Left colon (tissue), 2 donors: ENCODE measurements around the gene ISM2. TPM values are rescaled to one million over a fixed set of nuclear protein-coding genes. Genes with fewer than 3 reads are reported as not detected.

Experiments used
- ATAC-seq: fragments of 200-7000 bp; cut with Tn5 transposase; one replicate; pipeline ENCODE4 v1.9.1; 2020; ENCODE audit warnings: mild to moderate bottlenecking, moderate library complexity
- DNase-seq, 2 donors: peaks; one replicate each; pipeline ENCODE4 v3.0.0-alpha.2; 2020
- intact Hi-C, 2 donors: fragments of 100-400 bp; cut with DNase I in 1 of 2; cut with micrococcal nuclease in 1 of 2; formaldehyde crosslinking; loops; one replicate each; pipeline versions ENCODE4 v1.11.2 to v1.14.0; 2022; cut with DNase I, micrococcal nuclease
- total RNA-seq, 2 donors: library from RNA; stranded (reverse); fragmentation: NEBNext Ultra II Directional; extraction: Animal tissue kit (Norgen Biotek cat#: 25700); gene quantifications; one replicate each; pipeline ENCODE4 v1.2.1, GENCODE V29; 2021
- donor health status: DM: no; HTN: no; CAD: no.
- donor health status: DM: yes; HTN: yes; CAD: no.

ISM2 gene
- total RNA-seq, 2 donors from 2014 or later: 0.14 TPM; not detected in 1

DNA sequence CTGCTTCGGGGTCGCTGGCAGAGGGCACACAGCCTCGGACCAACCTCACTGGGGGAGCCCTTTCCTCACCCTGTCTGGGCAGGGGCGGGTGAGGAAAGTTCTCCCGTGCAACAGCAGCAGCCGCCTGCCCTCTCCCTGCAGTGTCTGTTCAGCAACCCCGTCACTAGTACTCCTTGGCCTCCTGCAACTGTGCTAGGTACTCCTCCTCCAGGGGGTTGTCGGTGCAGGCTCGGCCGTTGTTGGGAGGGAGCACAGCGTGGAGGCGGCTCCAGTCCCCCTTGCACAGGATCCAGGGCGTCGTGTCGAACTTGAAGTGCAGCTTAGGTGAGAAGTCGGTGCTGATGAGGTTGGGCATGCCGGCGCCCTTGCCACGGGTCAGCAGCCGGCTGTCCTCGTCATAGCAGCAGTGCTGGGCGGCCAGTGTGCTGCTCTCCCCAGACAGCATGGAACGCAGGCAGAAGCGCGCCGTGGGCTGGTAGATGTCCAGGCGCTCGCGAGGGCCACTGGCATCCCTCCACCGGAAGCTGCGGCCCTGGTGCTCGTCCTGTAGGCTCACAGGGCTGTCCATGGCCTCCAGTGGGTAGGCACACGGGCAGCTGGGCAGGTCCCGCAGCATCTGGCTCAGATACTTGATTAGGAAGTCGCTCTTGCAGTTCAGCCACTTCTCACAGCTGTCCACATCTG lies 23.0 kb downstream of the ISM2 start:
- ATAC-seq (no peak), DNase-seq (no peak)
- intact Hi-C loops: no loop called here

DNA sequence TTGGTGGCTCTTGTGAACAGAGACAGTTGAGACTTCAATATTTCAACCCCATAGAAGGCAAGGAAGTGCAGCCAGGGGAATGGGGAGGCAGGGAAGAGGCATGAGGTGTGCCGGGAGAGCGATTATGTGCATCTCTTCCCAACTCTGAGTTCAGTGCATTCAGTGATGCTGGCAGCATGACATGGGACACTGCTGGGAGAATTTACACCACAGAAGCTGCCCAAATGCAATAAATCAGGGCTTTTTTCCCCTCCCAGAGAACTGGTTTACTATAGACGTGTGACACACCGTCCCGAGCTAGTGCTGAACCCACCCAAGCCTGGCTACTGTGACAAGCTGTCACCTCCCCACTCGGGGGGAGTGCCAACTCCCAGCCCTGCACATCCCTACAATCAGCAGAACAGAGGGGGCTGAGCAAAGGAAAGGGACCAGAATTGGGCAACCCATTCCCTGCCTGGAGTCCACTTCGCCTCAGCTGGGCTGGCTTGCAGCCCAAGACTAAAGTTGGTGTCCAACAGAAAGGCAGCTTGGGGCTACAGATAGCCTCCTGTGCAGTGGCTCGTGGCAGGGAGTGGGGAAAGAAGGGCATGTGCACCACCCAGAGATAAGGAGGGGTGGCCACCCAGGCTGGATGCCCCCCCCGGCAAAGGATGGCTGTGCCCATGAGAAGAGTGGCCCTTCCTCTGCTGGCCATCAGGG lies 24.0 kb downstream of the ISM2 start:
- ATAC-seq: no peak
- DNase-seq: no peak
- intact Hi-C loops: no loop called here

DNA sequence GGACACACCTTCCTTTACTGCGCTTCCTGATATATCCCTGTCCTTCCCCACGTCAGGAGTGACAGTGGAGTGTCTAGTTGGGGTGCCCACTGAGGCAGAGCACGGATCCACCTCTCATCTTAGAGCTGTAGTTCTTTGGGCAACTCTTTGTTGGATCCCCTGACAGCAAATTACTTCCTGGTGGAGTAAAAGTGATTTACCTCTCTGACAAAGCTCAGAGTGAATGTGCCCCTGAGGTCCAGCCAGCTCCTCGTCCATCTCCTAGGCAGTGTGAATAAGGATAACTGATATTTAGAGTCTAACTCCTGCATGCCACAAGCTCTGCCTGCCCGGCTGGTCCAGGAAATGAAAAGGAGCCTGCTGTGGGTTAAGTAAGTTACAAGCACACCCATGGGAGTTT lies 24.7 kb downstream of the ISM2 start:
- no peak for ATAC-seq
- no peak for DNase-seq

DNA sequence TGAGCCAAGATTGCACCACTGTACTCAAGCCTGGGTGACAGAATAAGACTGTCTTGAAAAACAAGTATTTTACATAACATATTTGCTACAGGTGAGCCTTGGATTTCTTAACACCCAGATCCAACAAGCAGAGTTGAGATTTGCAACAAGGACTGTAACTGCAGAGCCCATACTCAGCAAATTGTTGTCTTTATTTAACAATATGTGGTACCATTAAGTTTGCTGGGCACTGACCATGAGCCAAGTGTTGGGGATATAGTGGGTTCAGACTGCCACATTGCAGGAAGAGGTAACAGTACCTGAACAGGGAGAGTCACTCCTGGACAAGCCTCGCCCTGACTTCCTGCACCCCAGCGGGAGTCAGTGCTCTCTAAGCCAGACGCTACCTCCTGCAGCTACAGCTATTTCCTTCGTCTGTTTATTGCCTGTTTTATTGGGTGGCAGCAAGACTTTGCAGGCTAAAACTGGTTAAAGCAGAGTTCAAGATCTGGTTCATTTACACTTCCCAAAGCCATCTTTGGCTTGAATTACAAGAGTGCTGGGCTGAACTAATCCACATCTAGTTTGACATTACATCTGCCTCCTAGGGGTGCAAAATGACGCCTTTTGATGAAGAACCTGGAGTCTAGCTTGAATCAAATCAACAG lies 28.3 kb downstream of the ISM2 start:
- DNase-seq (peak; percentile 67 to 82), ATAC-seq (peak; percentile 97)
- intact Hi-C loops: no loop called here

More for the DNA sequence above, 24.7 kb downstream of the ISM2 start:
- intact Hi-C loops: no loop called here

DNA sequence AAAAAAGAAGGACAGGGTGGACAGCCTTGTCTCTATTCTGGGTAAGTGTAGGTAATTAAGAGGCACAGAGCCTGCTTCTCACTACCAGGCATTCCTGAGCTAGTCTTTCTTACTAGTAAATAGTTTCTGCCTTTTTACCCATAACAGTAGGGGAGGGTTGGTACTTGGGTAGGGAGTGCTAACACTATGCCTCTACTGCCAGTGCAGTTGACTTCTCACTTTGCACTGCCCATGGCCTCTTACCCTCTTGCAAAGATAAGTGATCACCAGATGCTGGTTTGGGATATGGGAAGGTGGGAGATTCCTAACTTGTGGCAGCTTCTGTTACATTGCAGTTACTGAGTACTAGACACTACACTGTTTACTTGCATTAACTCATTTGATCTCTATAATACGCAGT lies 29.1 kb downstream of the ISM2 start:
- ATAC-seq: peak; percentile 10
- intact Hi-C loops: loop anchor here in 1 of 2 donors (5.0 kb wide), 1 partner anchor 83 kb away; no protein-coding TSS in a partner anchor
- no peak for DNase-seq

DNA sequence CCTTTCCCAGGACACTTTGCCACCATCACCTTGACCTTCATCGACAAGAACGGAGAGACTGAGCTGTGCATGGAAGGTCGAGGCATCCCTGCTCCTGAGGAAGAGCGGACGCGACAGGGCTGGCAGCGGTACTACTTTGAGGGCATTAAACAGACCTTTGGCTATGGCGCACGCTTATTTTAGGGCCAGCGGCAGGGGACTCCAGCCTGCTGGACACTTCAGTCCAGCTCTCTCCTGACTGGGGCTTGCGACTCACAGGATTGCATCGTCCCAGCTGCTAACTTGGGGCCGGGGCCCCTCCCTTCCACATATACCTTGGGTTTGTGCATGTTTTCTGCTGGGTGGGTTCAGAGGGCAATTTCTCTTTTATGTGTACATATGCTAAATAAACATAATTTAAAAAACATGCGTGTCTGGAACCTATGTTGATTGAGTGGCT lies 29.5 kb downstream of the ISM2 start:
- ATAC-seq (peak; percentile 26), DNase-seq (peak in 1 of 2 donors; percentile 21)
- intact Hi-C loops: loop anchor here in 1 of 2 donors (5.0 kb wide), 1 partner anchor 83 kb away; no protein-coding TSS in a partner anchor

DNA sequence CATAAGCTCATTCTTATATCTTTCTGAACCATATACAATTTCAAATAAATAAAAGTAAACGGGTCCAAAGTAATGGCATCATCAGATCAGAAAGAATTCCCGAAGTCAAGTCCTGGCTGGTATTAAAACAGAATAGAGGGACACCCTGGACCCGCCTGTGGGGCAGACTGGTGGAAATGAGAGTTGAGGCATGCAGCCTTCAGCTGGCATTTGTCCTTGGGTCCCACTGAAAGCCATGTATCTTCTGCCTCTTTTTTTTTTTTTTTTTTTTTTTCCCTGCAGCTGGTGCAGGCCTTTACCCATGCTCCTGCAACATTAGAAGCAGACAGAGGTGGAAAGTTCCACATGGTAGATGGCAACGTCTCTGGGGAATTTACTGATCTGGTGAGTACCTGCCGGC lies 30.8 kb downstream of the ISM2 start:
- intact Hi-C loops: loop anchor here in 1 of 2 donors (5.0 kb wide), 1 partner anchor 84 kb away; no protein-coding TSS in a partner anchor
- ATAC-seq (no peak), DNase-seq (no peak)

DNA sequence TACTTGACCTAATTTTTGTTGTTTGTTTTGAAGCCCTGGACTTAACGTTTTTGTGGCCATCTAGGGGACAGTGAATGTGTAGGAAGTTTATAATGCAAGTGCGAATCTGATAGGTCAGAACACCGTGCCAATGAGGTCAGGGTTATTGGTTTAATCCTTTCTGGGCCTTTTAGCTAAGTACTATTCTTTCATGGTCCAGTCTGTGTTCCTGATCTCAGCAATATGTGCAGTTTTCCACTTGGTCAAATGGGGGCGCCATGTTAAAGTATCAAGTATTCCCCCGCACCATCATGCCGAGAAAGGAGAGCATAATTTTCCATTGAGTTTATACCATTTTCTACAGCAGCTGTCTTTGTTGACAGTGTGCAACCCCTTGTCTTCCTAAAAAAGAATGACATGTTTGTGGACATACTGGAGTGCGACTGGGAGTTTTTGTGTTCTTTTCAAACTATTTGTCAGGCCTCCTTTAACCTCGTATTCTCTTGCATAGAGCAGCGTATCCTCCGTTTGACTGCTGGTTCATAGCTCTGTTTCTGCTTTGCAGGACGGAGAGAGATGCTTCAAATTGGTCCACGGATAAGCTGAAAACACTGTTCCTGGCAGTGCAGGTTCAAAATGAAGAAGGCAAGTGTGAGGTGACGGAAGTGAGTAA lies 39.4 kb downstream of the ISM2 start:
- peak; percentile 57 to 79 for DNase-seq
- intact Hi-C loops: no loop called here

DNA sequence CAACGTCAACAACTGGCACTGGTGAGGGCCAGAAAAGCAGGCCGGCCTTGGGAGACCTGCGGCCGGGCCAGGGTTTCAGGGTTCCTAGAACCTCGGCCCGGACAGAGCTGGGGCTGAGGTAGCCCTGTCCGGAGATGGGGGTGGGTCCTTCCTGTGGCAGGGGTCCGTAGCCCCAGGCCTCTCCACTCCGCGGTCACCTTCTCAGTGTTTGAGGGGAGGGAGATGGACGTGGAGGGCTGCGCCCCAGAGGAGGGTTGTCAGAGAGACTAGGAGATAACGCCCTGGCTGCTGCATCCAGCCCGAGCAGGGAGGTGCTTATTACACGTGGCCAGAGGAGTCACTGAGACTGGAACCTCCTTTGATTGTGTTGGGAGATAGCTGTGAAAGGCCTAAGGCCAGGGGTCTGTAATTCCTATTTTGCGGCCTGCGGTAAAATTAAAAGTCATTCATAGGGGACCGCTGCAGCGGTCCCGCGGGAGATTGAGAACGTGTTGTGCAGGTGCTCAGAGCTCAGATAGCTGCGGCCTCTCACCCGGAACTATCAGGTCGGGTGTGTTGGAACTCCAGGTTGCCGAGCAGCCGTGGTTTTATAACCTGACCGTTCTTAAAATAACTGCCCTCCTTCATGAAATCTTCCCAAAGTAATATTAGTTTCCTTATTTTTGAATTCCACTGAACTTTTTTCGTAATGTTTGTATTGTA lies 40.2 kb downstream of the ISM2 start:
- intact Hi-C loops: no loop called here
- ATAC-seq (peak; percentile 47), DNase-seq (peak; percentile 47 to 54)

More for the DNA sequence above, 39.4 kb downstream of the ISM2 start:
- ATAC-seq: peak; percentile 14

DNA sequence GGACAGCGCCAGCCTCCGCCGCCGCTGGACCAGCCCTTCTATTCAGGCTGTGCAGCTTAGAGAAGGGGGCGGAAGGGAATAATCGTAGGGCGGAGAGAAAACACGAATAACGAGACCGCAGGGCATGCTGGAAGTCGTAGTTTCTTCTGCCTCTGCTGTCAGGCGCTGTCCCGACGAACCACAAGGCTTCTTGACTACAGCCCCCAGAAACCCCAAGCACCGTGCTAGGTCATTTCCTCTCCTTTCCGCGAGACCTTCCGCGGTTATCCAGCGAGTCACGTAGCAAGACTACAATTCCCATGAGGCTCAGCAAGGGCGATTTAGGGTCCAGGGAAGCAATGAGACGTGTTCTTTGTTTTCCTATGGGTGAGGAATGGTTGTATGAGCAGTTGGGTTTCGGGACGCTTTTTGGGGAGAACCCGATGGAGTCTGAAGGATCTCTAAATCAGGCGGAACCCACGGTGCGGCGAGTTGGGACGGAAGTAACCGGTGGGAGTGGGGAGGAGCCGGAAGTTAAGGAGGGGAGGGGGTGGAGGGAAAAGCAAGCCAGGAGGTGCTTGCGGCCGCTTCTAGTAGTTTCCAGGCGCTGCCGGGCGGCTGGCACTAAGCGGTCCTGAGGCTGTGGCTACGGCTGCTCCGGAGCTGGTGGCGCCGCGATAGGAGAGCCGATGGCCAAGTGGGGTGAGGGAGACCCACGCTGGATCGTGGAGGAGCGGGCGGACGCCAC lies 40.9 kb downstream of the ISM2 start, which contains the start of the genes AHSA1 and VIPAS39:
AHSA1 (plus strand) TSS at position 572 of the 727 bp plus-strand sequence; CDS start at position 669, 97 bp downstream.
VIPAS39 (minus strand) TSS at position 80 of the 727 bp plus-strand sequence. CDS start 3,499 bp downstream, outside the sequence.
- peak; percentile 92 for ATAC-seq
- DNase-seq: peak; percentile 93 to 98
- intact Hi-C loops: no loop called here

DNA sequence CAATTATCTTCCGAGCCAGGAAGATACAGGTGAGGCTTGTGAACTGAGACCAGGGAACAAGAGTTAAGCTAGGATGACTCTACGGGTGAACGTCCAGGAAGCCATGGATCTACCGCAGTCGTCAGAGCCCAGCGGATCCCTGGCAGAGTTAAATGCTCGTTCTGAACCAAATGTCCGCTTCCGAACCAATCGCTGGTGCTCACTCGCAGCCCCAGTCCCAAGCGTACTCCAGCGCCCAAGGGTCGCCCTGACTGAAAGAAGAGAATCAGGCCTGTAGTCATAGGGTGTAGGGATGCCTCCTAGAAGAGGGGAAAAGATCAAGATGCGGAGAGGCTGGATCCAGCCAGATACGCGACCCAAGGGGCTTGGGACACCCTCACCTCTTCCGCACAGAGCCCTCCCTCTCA lies 41.5 kb downstream of the ISM2 start:
- peak; percentile 25 for ATAC-seq
- DNase-seq: no peak
- intact Hi-C loops: no loop called here

DNA sequence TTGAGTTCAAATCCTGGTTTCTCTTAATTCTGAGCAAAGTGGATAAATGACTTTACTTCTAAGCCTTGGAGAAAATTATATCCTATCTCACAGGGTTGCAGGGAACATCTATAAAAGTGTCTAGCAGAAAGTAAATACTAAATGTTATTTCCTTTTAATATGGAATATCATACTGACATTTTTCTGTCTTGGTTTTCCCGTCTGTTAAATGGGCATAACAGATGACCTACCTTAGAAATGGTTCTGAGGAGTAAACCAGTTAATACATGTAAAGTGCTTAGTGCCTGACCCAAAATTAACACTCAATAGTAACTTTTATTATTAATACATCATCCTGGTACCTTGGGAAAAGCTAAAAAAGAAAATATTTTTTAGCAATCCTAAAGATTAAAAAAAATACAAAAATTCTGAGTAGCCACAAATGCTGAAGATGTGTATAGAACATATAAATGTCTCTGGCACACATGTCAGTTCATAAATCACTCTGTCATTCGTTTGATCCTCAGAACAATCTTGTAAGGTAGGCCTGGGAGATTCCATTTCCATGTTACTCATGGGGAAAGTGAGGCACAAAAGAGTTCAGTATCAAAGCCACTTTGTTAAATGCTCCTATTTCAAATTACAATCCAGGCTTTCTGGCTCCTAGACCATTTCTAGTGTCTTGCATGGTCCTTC lies 42.5 kb downstream of the ISM2 start:
- intact Hi-C loops: no loop called here
- ATAC-seq: no peak
- DNase-seq: no peak

DNA sequence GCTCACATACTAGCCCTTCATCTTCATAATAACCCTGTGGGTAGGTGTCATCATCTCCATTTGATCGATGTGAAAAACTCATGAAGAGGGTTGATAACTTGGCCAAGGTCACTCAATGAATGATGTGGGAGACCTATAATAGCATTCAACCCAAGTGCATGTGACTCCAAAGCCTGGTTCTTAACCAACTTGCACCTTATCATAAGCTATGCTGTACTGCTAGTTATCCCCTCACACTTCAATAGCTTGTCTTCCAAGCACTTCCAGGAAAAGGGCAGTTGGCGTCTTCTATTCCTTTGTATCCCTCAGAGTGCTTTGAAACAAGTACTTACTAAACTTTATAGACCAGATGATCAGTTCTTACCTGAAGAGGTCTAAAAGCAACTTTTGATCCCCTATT lies 56.4 kb downstream of the ISM2 start:
- intact Hi-C loops: no loop called here
- no peak for ATAC-seq
- no peak for DNase-seq

DNA sequence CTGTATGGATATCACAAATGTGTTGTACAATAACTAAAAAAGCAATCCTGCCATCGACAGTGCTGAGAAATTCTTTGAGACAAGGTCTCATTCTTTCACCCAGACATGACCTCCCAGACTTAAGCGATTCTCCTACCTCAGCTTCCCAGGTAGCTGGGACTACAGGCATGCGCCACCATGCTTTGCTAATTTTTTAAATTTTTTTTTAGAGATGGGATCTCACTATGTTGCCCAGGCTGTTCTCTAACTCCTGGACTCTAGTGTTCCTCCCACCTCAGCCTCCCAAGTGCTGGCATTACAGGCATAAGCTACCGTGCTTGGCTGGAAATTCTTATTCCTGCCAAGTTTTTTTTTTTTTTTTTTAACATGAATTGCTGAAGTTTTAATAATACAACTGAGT lies 58.8 kb downstream of the ISM2 start:
- intact Hi-C loops: no loop called here
- ATAC-seq (no peak), DNase-seq (no peak)

DNA sequence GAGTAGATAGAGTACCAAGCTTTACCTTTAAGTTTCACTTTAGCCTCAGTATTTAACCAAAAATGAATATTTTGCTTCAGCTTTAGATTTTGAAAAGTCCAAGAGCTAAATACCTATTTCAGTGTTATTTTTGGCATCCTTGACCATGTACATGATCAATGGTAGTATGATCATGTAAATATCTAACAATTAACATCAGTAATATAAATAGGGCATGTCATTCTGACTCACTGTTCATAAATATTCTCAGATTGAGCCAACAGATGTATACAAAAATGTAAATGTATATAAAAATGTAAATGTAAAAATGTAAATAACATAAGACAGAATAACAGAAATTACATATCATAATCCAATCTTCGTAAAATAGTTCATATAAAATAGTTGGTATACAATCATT lies 60.0 kb downstream of the ISM2 start:
- intact Hi-C loops: no loop called here
- ATAC-seq (no peak), DNase-seq (no peak)

DNA sequence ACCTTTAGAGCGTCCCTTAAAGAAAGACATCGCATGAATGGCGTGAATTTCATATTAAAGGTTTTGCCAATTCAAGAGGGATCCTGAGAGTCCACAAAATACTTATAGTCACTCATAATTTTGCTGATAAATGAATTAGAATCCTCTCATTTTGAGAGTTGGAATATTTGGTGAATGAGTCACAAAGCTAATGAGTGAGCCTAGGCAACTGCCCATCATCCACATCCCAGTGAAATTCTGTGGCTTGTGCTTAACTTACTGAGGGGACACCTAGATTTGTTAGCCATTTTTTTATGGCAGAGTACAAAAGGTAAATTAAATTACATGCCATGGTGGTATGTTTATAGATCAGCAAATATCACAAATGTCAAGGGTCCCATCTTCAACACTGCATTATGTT lies 62.6 kb downstream of the ISM2 start:
- intact Hi-C loops: no loop called here
- ATAC-seq: no peak
- no peak for DNase-seq

DNA sequence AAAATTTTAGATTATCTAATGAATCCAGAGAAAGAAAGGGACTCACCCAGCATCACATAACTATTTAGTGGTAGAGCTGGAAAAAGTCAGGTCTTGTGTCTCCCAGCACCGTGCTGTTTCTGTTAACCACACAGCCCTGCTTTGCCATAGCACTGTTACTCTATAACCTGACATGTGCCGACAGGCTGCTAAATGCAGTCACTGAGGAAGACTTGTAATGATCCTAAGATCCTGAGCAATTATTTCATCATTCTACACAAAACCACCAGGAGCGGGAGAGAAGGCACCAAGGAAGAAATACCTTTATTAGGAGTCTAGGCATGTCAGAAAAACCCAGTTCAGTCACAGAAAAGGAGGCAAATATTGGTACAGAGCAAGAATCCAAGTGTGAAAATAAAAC lies 72.2 kb downstream of the ISM2 start:
- intact Hi-C loops: no loop called here
- no peak for ATAC-seq
- DNase-seq: no peak
